Karpas-422 (cell line): ENCODE measurements around the gene TLK1. TPM values are rescaled to one million over a fixed set of nuclear protein-coding genes. Genes with fewer than 3 reads are reported as not detected.

ENCODE experiments used
- DNase-seq: peaks from one replicate; pipeline ENCODE4 v3.0.0-alpha.2; 2015
- H2AFZ ChIP-seq: fragments of 200-600 bp; sonication (generic); 2 replicates; pipeline ENCODE4 v1.6.1; 2014; ENCODE audit warnings: antibody characterized with exemption, low read length, mixed read lengths
- H3K27ac ChIP-seq: fragments of 200-600 bp; sonication (generic); 2 replicates; pipeline ENCODE4 v1.5.1; 2014; ENCODE audit warnings: mild to moderate bottlenecking, low read length, moderate library complexity
- H3K27me3 ChIP-seq: fragments of 200-600 bp; sonication (generic); 2 replicates; pipeline ENCODE4 v1.6.1; 2014; ENCODE audit warnings: low read length, mixed read lengths
- H3K36me3 ChIP-seq: fragments of 200-600 bp; sonication (generic); 2 replicates; pipeline ENCODE4 v1.6.1; 2014; ENCODE audit warnings: low read length, mixed read lengths; ENCODE audit not compliant: insufficient read depth
- H3K4me1 ChIP-seq: fragments of 200-600 bp; sonication (generic); 2 replicates; pipeline ENCODE4 v1.6.1; 2014; ENCODE audit warnings: mild to moderate bottlenecking, low read length, mixed read lengths
- H3K4me2 ChIP-seq: fragments of 200-600 bp; sonication (generic); 2 replicates; pipeline ENCODE4 v1.6.1; 2014; ENCODE audit warnings: low read length, low read depth, mild to moderate bottlenecking; ENCODE audit not compliant: poor library complexity, severe bottlenecking
- H3K4me3 ChIP-seq: fragments of 200-600 bp; sonication (generic); 2 replicates; pipeline ENCODE4 v1.5.1; 2014; ENCODE audit warnings: mild to moderate bottlenecking, antibody characterized with exemption, low read length, mixed read lengths
- H3K79me2 ChIP-seq: fragments of 200-600 bp; sonication (generic); 2 replicates; pipeline ENCODE4 v1.6.1; 2014; ENCODE audit warnings: mild to moderate bottlenecking, low read length, mixed read lengths
- H3K9ac ChIP-seq: fragments of 200-600 bp; sonication (generic); 2 replicates; pipeline ENCODE4 v1.6.0; 2014; ENCODE audit warnings: low read length
- H3K9me2 ChIP-seq: fragments of 200-600 bp; sonication (generic), shearing (Covaris generic); replicated peaks from 2 replicates; pipeline ENCODE4 v1.6.0; 2014; ENCODE audit warnings: mild to moderate bottlenecking, low read length, moderate library complexity; ENCODE audit not compliant: insufficient read depth
- H3K9me3 ChIP-seq: fragments of 300-700, 200-600 bp; sonication (generic); 2 replicates; pipeline ENCODE4 v1.6.1; 2014; ENCODE audit warnings: low read length, mixed read lengths
- H4K20me1 ChIP-seq: fragments of 200-600 bp; sonication (generic); 2 replicates; pipeline ENCODE4 v1.6.1; 2014; ENCODE audit warnings: mild to moderate bottlenecking, antibody characterized with exemption, low read length, low read depth; ENCODE audit not compliant: insufficient read depth
- total RNA-seq: library from RNA; depleted of rRNA; stranded (reverse); fragments of >200 nt; shearing (Covaris generic); gene quantifications from 2 replicates; pipeline ENCODE4 v1.2.3, GENCODE V29; 2014; ENCODE audit warnings: low replicate concordance; rRNA removed

The TLK1 gene
- total RNA-seq, 1 experiment from 2014 or later: 22.8 TPM

GRCh38 chr2:170950221-170950761 lies 210.4 kb downstream of the TLK1 start:
- Histone ChIP-seq H3K27ac (peak overlapping the region; percentile 81), H4K20me1 (peaks cover 30% of the 10 kb centered on the region; the same call in 1 of the 2 replicates), H3K4me3 (peak overlapping the region; percentile 19; the same call in 1 of the 2 replicates), H3K27me3 (no peaks in the 10 kb centered on the region), H3K36me3 (peaks cover 41% of the 10 kb centered on the region), H3K9me3 (no peaks in the 10 kb centered on the region), H3K4me1 (peaks cover 47% of the 10 kb centered on the region), H3K9me2 (no peaks in the 10 kb centered on the region), H3K79me2 (peaks cover 78% of the 10 kb centered on the region), H2AFZ (no peak overlapping the region), H3K9ac (no peak overlapping the region), H3K4me2 (peak overlapping the region; percentile 55)
- peak; percentile 89 for DNase-seq

- H3K4me1 ChIP-seq: peaks cover 49% of the 10 kb centered on the region
- peaks cover 33% of the 10 kb centered on the region for H3K36me3 ChIP-seq
- H3K27me3 ChIP-seq: no peaks in the 10 kb centered on the region
- peak overlapping the region; percentile 81 for H3K27ac ChIP-seq
- H3K4me3 ChIP-seq: peak overlapping the region; percentile 10; the same call in 1 of the 2 replicates
- no peak overlapping the region for H2AFZ ChIP-seq
- DNase-seq: no peak
- peaks cover 80% of the 10 kb centered on the region for H3K79me2 ChIP-seq
- H3K9ac ChIP-seq: no peak overlapping the region
- peak overlapping the region; percentile 55 for H3K4me2 ChIP-seq
- no peaks in the 10 kb centered on the region for H3K9me3 ChIP-seq
- peaks cover 37% of the 10 kb centered on the region; the same call in 1 of the 2 replicates for H4K20me1 ChIP-seq
- H3K9me2 ChIP-seq: no peaks in the 10 kb centered on the region
These were observed 211.3 kb downstream of the TLK1 start for GRCh38 chr2:170949415-170949814.

GRCh38 chr2:170944545-170944944 lies 216.1 kb downstream of the TLK1 start:
- no peak for DNase-seq
- Histone ChIP-seq H4K20me1 (peaks cover 64% of the 10 kb centered on the region), H3K4me2 (no peak overlapping the region), H3K27me3 (no peaks in the 10 kb centered on the region), H2AFZ (no peak overlapping the region), H3K36me3 (peaks cover 5% of the 10 kb centered on the region; the same call in 1 of the 2 replicates), H3K9me3 (no peaks in the 10 kb centered on the region), H3K4me1 (peaks cover 50% of the 10 kb centered on the region), H3K9me2 (no peaks in the 10 kb centered on the region), H3K9ac (no peak overlapping the region), H3K27ac (no peak overlapping the region), H3K4me3 (no peak overlapping the region), H3K79me2 (peaks cover 97% of the 10 kb centered on the region)

- Histone ChIP-seq H3K9me3 (no peaks in the 10 kb centered on the region), H3K36me3 (peaks cover 5% of the 10 kb centered on the region; the same call in 1 of the 2 replicates), H4K20me1 (peaks cover 65% of the 10 kb centered on the region), H3K27ac (no peak overlapping the region), H3K4me1 (peaks cover 46% of the 10 kb centered on the region), H3K27me3 (no peaks in the 10 kb centered on the region), H3K9ac (no peak overlapping the region), H3K9me2 (no peaks in the 10 kb centered on the region), H3K4me3 (no peak overlapping the region), H3K79me2 (peaks cover 97% of the 10 kb centered on the region), H3K4me2 (no peak overlapping the region), H2AFZ (no peak overlapping the region)
- DNase-seq: no peak
These were observed 217.1 kb downstream of the TLK1 start for GRCh38 chr2:170943596-170943995.

- no peak for DNase-seq
- H3K27me3 ChIP-seq: no peaks in the 10 kb centered on the region
- H3K9ac ChIP-seq: no peak overlapping the region
- H2AFZ ChIP-seq: no peak overlapping the region
- H3K4me2 ChIP-seq: no peak overlapping the region
- peaks cover 68% of the 10 kb centered on the region for H4K20me1 ChIP-seq
- H3K36me3 ChIP-seq: peaks cover 5% of the 10 kb centered on the region; the same call in 1 of the 2 replicates
- peaks cover 45% of the 10 kb centered on the region for H3K4me1 ChIP-seq
- H3K9me2 ChIP-seq: no peaks in the 10 kb centered on the region
- H3K27ac ChIP-seq: no peak overlapping the region
- H3K79me2 ChIP-seq: peaks cover 99% of the 10 kb centered on the region
- H3K4me3 ChIP-seq: no peak overlapping the region
- no peaks in the 10 kb centered on the region for H3K9me3 ChIP-seq
These were observed 217.7 kb downstream of the TLK1 start for GRCh38 chr2:170943041-170943440.

DNA sequence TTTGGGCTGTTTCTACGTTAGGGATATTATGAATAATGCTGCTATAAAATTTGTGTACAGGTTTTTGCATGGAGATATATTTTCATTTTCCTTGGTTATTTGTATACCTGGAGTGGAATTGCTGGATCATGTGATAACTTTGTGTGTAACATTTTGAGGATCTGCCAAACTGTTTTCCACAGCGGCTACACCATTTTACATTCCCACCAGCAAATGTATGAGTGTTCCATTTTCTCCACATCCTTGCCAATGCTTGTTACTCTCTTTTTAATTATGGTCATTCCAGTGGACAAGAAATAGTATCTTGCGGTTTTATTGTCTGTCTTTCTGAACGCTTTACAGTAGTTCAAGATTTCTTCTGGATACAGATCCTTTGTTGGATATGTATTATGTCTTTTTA lies 218.1 kb downstream of the TLK1 start:
- no peak overlapping the region for H2AFZ ChIP-seq
- no peak for DNase-seq
- peaks cover 5% of the 10 kb centered on the region; the same call in 1 of the 2 replicates for H3K36me3 ChIP-seq
- H3K9me3 ChIP-seq: no peaks in the 10 kb centered on the region
- H3K4me3 ChIP-seq: no peak overlapping the region
- H3K9me2 ChIP-seq: no peaks in the 10 kb centered on the region
- H3K79me2 ChIP-seq: peaks cover 100% of the 10 kb centered on the region
- H3K27ac ChIP-seq: no peak overlapping the region
- H3K9ac ChIP-seq: no peak overlapping the region
- H3K4me1 ChIP-seq: peaks cover 42% of the 10 kb centered on the region
- H3K4me2 ChIP-seq: no peak overlapping the region
- peaks cover 66% of the 10 kb centered on the region for H4K20me1 ChIP-seq
- H3K27me3 ChIP-seq: no peaks in the 10 kb centered on the region

Other genes starting within 250 kb of the TLK1 start
- 24.0 and 34.3 TPM in 2 replicates for gene GORASP2, start 231.6 kb downstream of the TLK1 start, total RNA-seq